Measurements from ENCODE around the gene CEP152. TPM values are rescaled to one million over a fixed set of nuclear protein-coding genes. Genes with fewer than 3 reads are reported as not detected.

CEP152 gene
- total RNA-seq, 1 donor, result 5.2 TPM

DNA sequence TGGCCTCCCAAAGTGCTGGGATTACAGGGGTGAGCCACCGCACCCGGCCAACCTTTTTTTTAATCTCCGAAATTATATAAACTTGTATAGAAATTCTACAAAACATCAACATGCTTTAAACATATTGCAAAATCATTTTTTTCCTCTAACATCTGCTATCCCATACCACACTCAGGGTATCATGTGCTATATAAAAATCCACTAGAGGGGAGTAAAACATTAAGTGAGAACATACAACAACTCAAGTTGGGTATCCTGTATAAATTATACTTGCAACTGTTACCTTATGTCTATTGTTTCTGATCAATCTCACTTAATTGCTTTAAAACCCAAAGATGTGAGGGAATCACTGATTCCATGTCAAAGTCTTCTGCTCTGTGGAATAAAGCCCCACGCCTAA, 93.4 kb downstream of the CEP152 start:
- no peak overlapping the region for H3K4me3 ChIP-seq (ENCODE audit: low read depth, low read length)
- TF ChIP-seq, protein P1, sequence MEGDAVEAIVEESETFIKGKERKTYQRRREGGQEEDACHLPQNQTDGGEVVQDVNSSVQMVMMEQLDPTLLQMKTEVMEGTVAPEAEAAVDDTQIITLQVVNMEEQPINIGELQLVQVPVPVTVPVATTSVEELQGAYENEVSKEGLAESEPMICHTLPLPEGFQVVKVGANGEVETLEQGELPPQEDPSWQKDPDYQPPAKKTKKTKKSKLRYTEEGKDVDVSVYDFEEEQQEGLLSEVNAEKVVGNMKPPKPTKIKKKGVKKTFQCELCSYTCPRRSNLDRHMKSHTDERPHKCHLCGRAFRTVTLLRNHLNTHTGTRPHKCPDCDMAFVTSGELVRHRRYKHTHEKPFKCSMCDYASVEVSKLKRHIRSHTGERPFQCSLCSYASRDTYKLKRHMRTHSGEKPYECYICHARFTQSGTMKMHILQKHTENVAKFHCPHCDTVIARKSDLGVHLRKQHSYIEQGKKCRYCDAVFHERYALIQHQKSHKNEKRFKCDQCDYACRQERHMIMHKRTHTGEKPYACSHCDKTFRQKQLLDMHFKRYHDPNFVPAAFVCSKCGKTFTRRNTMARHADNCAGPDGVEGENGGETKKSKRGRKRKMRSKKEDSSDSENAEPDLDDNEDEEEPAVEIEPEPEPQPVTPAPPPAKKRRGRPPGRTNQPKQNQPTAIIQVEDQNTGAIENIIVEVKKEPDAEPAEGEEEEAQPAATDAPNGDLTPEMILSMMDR (IDR thresholded peaks at IDR 0.05; ENCODE audit: insufficient read depth, low read depth, low read length), result peak; percentile 34
- DNase-seq (ENCODE audit: low read depth), result peak; percentile 32

DNA sequence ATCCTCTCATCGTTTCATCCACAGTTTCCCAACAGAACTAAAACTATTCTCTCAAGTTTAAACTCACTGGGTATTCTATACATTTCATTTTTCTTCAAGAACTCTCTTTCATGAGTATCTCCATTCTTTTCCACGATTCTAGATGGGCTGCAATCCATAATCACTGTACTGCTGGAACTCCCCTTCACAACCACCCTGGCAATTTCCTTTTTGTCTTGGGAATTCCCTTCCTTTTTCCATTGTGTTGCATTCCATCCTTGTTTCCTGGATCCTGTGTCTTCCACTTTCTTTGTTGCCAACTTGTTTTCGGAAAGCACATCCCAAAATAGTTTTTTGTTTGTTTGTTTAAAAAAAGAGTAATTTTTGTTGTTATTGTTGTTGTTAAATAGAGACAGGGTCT, 98.3 kb downstream of the CEP152 start:
- DNase-seq (ENCODE audit: low read depth), result no peak
- H3K4me3 ChIP-seq (ENCODE audit: low read depth, low read length), result no peak overlapping the region
- TF ChIP-seq, protein P1 (IDR thresholded peaks at IDR 0.05; ENCODE audit: insufficient read depth, low read depth, low read length), result no peak

DNA sequence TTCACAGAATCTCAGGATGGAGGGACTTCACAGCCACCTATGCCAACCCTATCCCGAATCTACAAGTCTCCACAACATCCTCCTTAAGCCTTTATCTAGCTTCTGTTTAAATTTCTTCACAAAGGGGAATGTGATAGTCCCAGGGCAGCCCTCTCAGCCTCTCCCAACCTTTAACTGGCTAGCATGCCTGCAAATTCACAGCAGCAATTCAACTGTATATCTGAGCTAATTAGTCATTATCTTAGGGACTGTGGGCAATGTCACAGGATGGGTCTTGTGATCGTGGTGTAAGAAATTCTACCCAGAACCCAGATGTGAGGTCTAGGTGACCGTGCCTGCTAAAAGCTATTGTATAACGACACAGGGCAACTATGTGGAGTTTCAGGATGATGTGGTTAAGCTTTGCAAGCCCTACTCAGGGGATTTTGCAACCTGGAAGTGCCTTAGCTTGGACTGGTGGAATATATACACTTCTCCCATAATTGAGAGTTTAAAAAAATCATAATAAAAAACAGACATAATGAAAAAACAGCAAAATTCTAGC, 99.8 kb downstream of the CEP152 start:
- TF ChIP-seq, protein P1 (IDR thresholded peaks at IDR 0.05; ENCODE audit: insufficient read depth, low read depth, low read length), result no peak
- DNase-seq (ENCODE audit: low read depth), result peak; percentile 16
- H3K4me3 ChIP-seq (ENCODE audit: low read depth, low read length), result no peak overlapping the region

DNA sequence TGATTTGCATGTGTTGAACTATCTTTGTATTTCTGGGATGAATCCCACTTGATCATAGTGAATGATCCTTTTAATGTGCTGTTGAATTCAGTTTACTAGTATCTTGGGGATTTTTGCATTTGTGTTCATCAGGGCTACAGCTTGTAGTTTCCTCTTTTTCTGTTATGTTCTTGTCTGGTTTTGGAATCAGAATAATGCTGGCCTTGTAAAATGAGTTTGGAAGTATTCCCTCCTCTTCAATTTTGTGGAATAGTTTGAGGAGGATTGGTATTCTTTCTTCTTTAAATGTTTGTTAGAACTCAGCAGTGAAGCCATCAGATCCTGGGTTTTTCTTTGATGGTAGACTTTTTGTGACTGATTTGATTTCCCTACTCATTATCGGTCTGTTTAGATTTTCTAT, 102.2 kb downstream of the CEP152 start:
- no peak for DNase-seq (ENCODE audit: low read depth)
- TF ChIP-seq, protein P1 (IDR thresholded peaks at IDR 0.05; ENCODE audit: insufficient read depth, low read depth, low read length), result no peak

DNA sequence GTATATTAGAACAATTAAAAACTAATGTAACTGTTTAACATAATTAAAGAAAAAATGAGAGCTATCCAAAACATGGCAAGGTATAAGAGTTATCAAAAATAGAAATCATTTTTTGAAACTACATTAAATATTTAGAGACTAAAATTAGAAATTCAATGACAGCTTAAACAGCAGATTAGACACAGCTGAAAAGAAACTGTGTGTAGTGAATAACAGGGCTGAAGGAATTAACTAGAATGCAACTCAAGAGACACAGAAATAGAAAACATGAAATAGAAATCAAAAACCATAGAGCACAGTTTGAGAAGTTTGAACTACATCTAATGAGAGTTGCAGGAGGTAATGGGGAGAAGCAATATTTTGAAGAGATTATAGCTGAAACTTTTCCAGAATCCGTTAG, 105.5 kb downstream of the CEP152 start:
- DNase-seq (ENCODE audit: low read depth), result no peak
- no peak overlapping the region for H3K4me3 ChIP-seq (ENCODE audit: low read depth, low read length)
- TF ChIP-seq, protein P1 (IDR thresholded peaks at IDR 0.05; ENCODE audit: insufficient read depth, low read depth, low read length), result no peak

More for the DNA sequence above, 102.2 kb downstream of the CEP152 start:
- H3K4me3 ChIP-seq (ENCODE audit: low read depth, low read length), result no peak overlapping the region

DNA sequence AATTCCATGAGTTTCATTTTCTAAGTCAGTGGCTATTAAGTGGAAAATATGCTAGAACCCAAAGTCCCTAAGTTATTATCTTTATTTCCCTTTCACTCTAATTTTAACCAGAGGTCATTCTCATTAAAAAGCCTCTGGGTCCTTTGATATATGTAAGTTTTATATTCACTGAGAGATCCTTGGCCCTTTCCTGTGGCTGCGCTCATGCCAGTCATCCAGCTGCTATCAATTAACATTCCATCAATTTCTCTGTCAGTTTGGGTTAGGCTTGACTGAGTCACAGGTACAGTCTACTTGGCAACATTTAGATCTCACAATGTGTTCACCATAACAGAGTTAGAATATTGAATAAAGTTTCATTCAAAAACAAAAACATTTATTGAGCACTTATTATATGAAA, 107.3 kb downstream of the CEP152 start:
- H3K4me3 ChIP-seq (ENCODE audit: low read depth, low read length), result no peak overlapping the region
- TF ChIP-seq, protein P1 (IDR thresholded peaks at IDR 0.05; ENCODE audit: insufficient read depth, low read depth, low read length), result no peak
- no peak for DNase-seq (ENCODE audit: low read depth)

Data from fibroblast of villous mesenchyme (primary cell).